ENCODE measurements around the gene TF.
A peak's percentile ranks its signal among the peaks of the same experiment; 100 is the strongest.

Gene TF

GRCh38 chr3:133838296-133838789 lies 92.2 kb downstream of the TF start:
- peak; percentile 23 for DNase-seq

- peak; percentile 1 for DNase-seq
Measured at GRCh38 chr3:133838916-133839800, 93.0 kb downstream of the TF start.

- peak; percentile 23 for DNase-seq
Measured at GRCh38 chr3:133840055-133840737, 94.0 kb downstream of the TF start.

GRCh38 chr3:133840767-133841166 lies 94.6 kb downstream of the TF start:
- DNase-seq, result peak; percentile 6

GRCh38 chr3:133841196-133841595 lies 95.0 kb downstream of the TF start:
- DNase-seq, result no peak

GRCh38 chr3:133842158-133842557 lies 96.0 kb downstream of the TF start:
- no peak for DNase-seq

- no peak for DNase-seq
Measured at GRCh38 chr3:133843634-133844033, 97.4 kb downstream of the TF start.

GRCh38 chr3:133845127-133845526 lies 98.9 kb downstream of the TF start:
- no peak for DNase-seq
